Measurements from ENCODE around the gene NFKBIE. TPM values are rescaled to one million over a fixed set of nuclear protein-coding genes. Genes with fewer than 3 reads are reported as not detected.

NFKBIE gene
- total and polyA plus RNA-seq, 2 of the 13 experiments (the other 11 are each of a cell fraction or from before 2014, with no cell fraction given): 6.7 to 14.5 TPM

- 0 out of 2 replicates have a peak, but pooled peaks have one; percentile 72 for TF ChIP-seq CAMTA2 (CRISPR knock-in tag; IDR thresholded peaks at IDR 0.05; ENCODE audit: borderline replicate concordance)
- no peak for TF ChIP-seq ZNF737 (CRISPR knock-in tag; IDR thresholded peaks at IDR 0.05; ENCODE audit: borderline replicate concordance)
- no peak; the same call in 1 of the 2 replicates for TF ChIP-seq THAP7 (CRISPR knock-in tag; IDR thresholded peaks at IDR 0.05)
- TF ChIP-seq SAFB2 (CRISPR knock-in tag; IDR thresholded peaks at IDR 0.05; ENCODE audit: borderline replicate concordance, low read depth): no peak
- no peak for TF ChIP-seq ZSCAN22 (CRISPR knock-in tag; IDR thresholded peaks at IDR 0.05)
- no peak for TF ChIP-seq TAF15 (IDR thresholded peaks at IDR 0.05; ENCODE audit: low read depth, low read length, poor library complexity, severe bottlenecking)
- TF ChIP-seq BCL6 (CRISPR knock-in tag; IDR thresholded peaks at IDR 0.05): no peak
- TF ChIP-seq ZNF75D (CRISPR knock-in tag; IDR thresholded peaks at IDR 0.05; ENCODE audit: borderline replicate concordance): no peak
- TF ChIP-seq TFE3 (CRISPR knock-in tag; IDR thresholded peaks at IDR 0.05): no peak
- TF ChIP-seq SIX4 (CRISPR knock-in tag; IDR thresholded peaks at IDR 0.05): 0 out of 2 replicates have a peak, but pooled peaks have one; percentile 33
- no peak for TF ChIP-seq ZNF543 (CRISPR knock-in tag; IDR thresholded peaks at IDR 0.05)
- TF ChIP-seq NPAS2 (CRISPR knock-in tag; IDR thresholded peaks at IDR 0.05; ENCODE audit: borderline replicate concordance): no peak
- no peak for TF ChIP-seq ZFP62 (CRISPR knock-in tag; IDR thresholded peaks at IDR 0.05)
- TF ChIP-seq SRSF1 (optimal IDR thresholded peaks at IDR 0.05; ENCODE audit: low read depth, low read length): no peak
- TF ChIP-seq LBX2 (CRISPR knock-in tag; IDR thresholded peaks at IDR 0.05; ENCODE audit: borderline replicate concordance): peak; percentile 55; the same call in 1 of the 2 replicates
- no peak for TF ChIP-seq MYC (CRISPR knock-in tag; IDR thresholded peaks at IDR 0.05; ENCODE audit: borderline replicate concordance)
- no peak for TF ChIP-seq ZNF672 (CRISPR knock-in tag; IDR thresholded peaks at IDR 0.05)
- TF ChIP-seq GATAD2A (CRISPR knock-in tag; IDR thresholded peaks at IDR 0.05): peak; percentile 44; the same call in 1 of the 2 replicates
- no peak for TF ChIP-seq ZBTB21 (CRISPR knock-in tag; IDR thresholded peaks at IDR 0.05)
- no peak for TF ChIP-seq ZNF652 (CRISPR knock-in tag; IDR thresholded peaks at IDR 0.05; ENCODE audit: borderline replicate concordance, low read depth)
- TF ChIP-seq RFX5 (IDR thresholded peaks at IDR 0.05; ENCODE audit: low read depth, low read length): no peak
- no peak for TF ChIP-seq ZNF12 (CRISPR knock-in tag; IDR thresholded peaks at IDR 0.05)
- TF ChIP-seq ZNF296 (CRISPR knock-in tag; conservative IDR thresholded peaks at IDR 0.05): no peak
- no peak for TF ChIP-seq SIN3B (IDR thresholded peaks at IDR 0.05; ENCODE audit: low read length)
- no peak for TF ChIP-seq SOX6 (IDR thresholded peaks at IDR 0.05)
- 0 out of 2 replicates have a peak, but pooled peaks have one; percentile 34 for TF ChIP-seq SOX6 (CRISPR knock-in tag; IDR thresholded peaks at IDR 0.05)
- TF ChIP-seq SALL1 (CRISPR knock-in tag; IDR thresholded peaks at IDR 0.05): peak; percentile 39; the same call in 1 of the 2 replicates
- TF ChIP-seq NCOA5 (CRISPR knock-in tag; IDR thresholded peaks at IDR 0.05): no peak
These were observed 47.8 kb downstream of the NFKBIE start (continued) for GRCh38 chr6:44217332-44218143.

Data from HepG2 (cell line).